ENCODE results near the gene HOGA1. TPM values are rescaled to one million over a fixed set of nuclear protein-coding genes. Genes with fewer than 3 reads are reported as not detected.

The HOGA1 gene
- total and polyA plus RNA-seq, 2 donors (not counting 3 experiments of a cell fraction or from before 2014, with no cell fraction given) = 0.44 to 0.91 TPM

GRCh38 chr10:97599272-97599619, 15.1 kb downstream of the HOGA1 start:
- DNase-seq (ENCODE audit: low read depth, low spot score) = no peak
- Histone ChIP-seq H3K9ac (replicated peaks; ENCODE audit: extremely low read depth, insufficient read depth, low read length) (no peak overlapping the region), H3K27me3 (ENCODE audit: control insufficient read depth in 2 of 2, insufficient read depth in 2 of 2, low read length in 2 of 2) (no peaks in the 10 kb centered on the region), H3K9me3 (replicated peaks; ENCODE audit: control insufficient read depth, insufficient read depth, low read length) (no peaks in the 10 kb centered on the region), H3K4me2 (ENCODE audit: insufficient read depth, low read length) (no peak overlapping the region), H3K9me1 (replicated peaks; ENCODE audit: control insufficient read depth, extremely low read depth, insufficient read depth, low read length) (no peaks in the 10 kb centered on the region), H4K20me1 (replicated peaks; ENCODE audit: control insufficient read depth, extremely low read depth, insufficient read depth, low read length) (no peaks in the 10 kb centered on the region), H3K79me2 (ENCODE audit: control insufficient read depth, insufficient read depth, low read length) (no peaks in the 10 kb centered on the region), H3K4me3 (replicated peaks in 1 of 3; ENCODE audit: insufficient read depth in 1 of 3, low read depth in 1 of 3, low read length in 3 of 3) (no peak overlapping the region), H3K4me1 (ENCODE audit: control insufficient read depth, extremely low read depth, insufficient read depth, low read length) (peaks cover 25% of the 10 kb centered on the region), H2AFZ (ENCODE audit: low read depth, low read length) (no peak overlapping the region), H3K27ac (ENCODE audit: insufficient read depth, low read depth, low read length) (no peak overlapping the region), H3K36me3 (ENCODE audit: control insufficient read depth in 2 of 2, extremely low read depth in 1 of 2, insufficient read depth in 2 of 2, low read length in 2 of 2) (no peaks in the 10 kb centered on the region)
- dilution Hi-C loops (cut with MboI; ENCODE audit: extremely low pct_ligation_motif_present, low sequenced_read_pairs) = no loop called here
- no peak for FAIRE-seq
- TF ChIP-seq POLR2AphosphoS5 (IDR thresholded peaks at IDR 0.05; ENCODE audit: insufficient read depth, low read depth, low read length) (no peak), POLR2A (IDR thresholded peaks at IDR 0.05; ENCODE audit: low read depth, low read length) (no peak), JUN (IDR thresholded peaks at IDR 0.05; ENCODE audit: borderline replicate concordance, insufficient read depth, insufficient read length, low read depth) (no peak), GATA2 (IDR thresholded peaks at IDR 0.05; ENCODE audit: insufficient read depth, insufficient read length, low read depth, low read length) (no peak), FOS (IDR thresholded peaks at IDR 0.05; ENCODE audit: borderline replicate concordance, insufficient read depth, low read length) (no peak), CTCF (IDR thresholded peaks at IDR 0.05; ENCODE audit: extremely low read depth in 1 of 2, insufficient read depth in 1 of 2, low read depth in 1 of 2, low read length in 2 of 2) (no peak), EZH2 (IDR thresholded peaks at IDR 0.05; ENCODE audit: borderline replicate concordance, low read depth, low read length, severe bottlenecking) (no peak), MYC (IDR thresholded peaks at IDR 0.05; ENCODE audit: low read depth, low read length) (no peak), MAX (IDR thresholded peaks at IDR 0.05; ENCODE audit: insufficient read depth, insufficient read length) (no peak)
- CTCF ChIA-PET = no interaction called here
- POLR2A ChIA-PET = no interaction called here
- BruUV-seq (replicated peaks) = no TSS peak
- intact Hi-C loops (cut with micrococcal nuclease) = loop anchor here (5.0 kb wide), 1 partner anchor 192 kb away; no protein-coding TSS in a partner anchor
